Neutrophil (primary cell): ENCODE data around the gene PRKAR2A.

Experiments used
- H3K27ac ChIP-seq: fragments of 200-600 bp; sonication (generic); 2 replicates; pipeline ENCODE4 v1.5.1; 2016; ENCODE audit warnings: mild to moderate bottlenecking, moderate library complexity
- H3K27me3 ChIP-seq: fragments of 200-600 bp; sonication (generic); 2 replicates; pipeline ENCODE4 v1.6.0; 2016; ENCODE audit warnings: mild to moderate bottlenecking
- H3K36me3 ChIP-seq: fragments of 200-600 bp; sonication (generic); 2 replicates; pipeline ENCODE4 v1.5.1; 2017
- H3K4me1 ChIP-seq, 2 experiments: fragments of 200-600 bp in 1 of 2; sonication (generic) in 1 of 2; 1 replicate in 1 of 2; 2 replicates in 1 of 2; pipeline versions ENCODE4 v1.5.1 to v1.6.1; 2013 to 2016; ENCODE audit warnings: low read depth in 1 of 2, low read length in 1 of 2, mild to moderate bottlenecking in 1 of 2, moderate library complexity in 1 of 2; ENCODE audit not compliant: control insufficient read depth in 1 of 2, insufficient read depth in 1 of 2
- H3K4me3 ChIP-seq, 2 experiments: fragments of 200-600 bp in 1 of 2; sonication (generic) in 1 of 2; 1 replicate in 1 of 2; 2 replicates in 1 of 2; pipeline ENCODE4 v1.5.1; 2013 to 2016; ENCODE audit warnings: low read depth in 1 of 2, low read length in 1 of 2, mild to moderate bottlenecking in 1 of 2, moderate library complexity in 1 of 2
- H3K9me3 ChIP-seq: fragments of 200-600 bp; sonication (generic); 2 replicates; pipeline ENCODE4 v1.5.1; 2016
- CTCF ChIP-seq: fragments of 200-600 bp; sonication (generic); IDR thresholded peaks from 2 replicates; pipeline ENCODE4 v1.5.1; 2016; ENCODE audit warnings: antibody characterized with exemption

Gene PRKAR2A

GRCh38 chr3:48855681-48856447 is 8.2 kb upstream of the PRKAR2A start:
- no peaks in the 10 kb centered on the region for H3K27me3 ChIP-seq
- H3K27ac ChIP-seq, result no peak overlapping the region
- H3K9me3 ChIP-seq, result no peaks in the 10 kb centered on the region
- H3K4me3 ChIP-seq, result no peak overlapping the region
- no peak for TF ChIP-seq CTCF
- H3K36me3 ChIP-seq, result peaks cover 49% of the 10 kb centered on the region
- peaks cover 11% of the 10 kb centered on the region in 2 experiments for H3K4me1 ChIP-seq

- H3K9me3 ChIP-seq, result no peaks in the 10 kb centered on the region
- H3K36me3 ChIP-seq, result peaks cover 20% of the 10 kb centered on the region
- no peaks in the 10 kb centered on the region for H3K27me3 ChIP-seq
- peaks cover 16 to 18% of the 10 kb centered on the region in 2 experiments for H3K4me1 ChIP-seq
- no peak overlapping the region for H3K27ac ChIP-seq
- TF ChIP-seq CTCF, result no peak
- no peak overlapping the region for H3K4me3 ChIP-seq
These were observed 4.5 kb upstream of the PRKAR2A start for GRCh38 chr3:48852151-48852550.

GRCh38 chr3:48851407-48851806 is 3.7 kb upstream of the PRKAR2A start:
- Histone ChIP-seq H3K27me3 (no peaks in the 10 kb centered on the region), H3K27ac (no peak overlapping the region), H3K4me1 (peaks cover 24 to 25% of the 10 kb centered on the region in 2 experiments), H3K36me3 (peaks cover 13% of the 10 kb centered on the region), H3K9me3 (no peaks in the 10 kb centered on the region), H3K4me3 (no peak overlapping the region)
- TF ChIP-seq CTCF, result no peak

GRCh38 chr3:48848816-48849515 is 1.3 kb upstream of the PRKAR2A start:
- no peaks in the 10 kb centered on the region for H3K9me3 ChIP-seq
- no peaks in the 10 kb centered on the region for H3K27me3 ChIP-seq
- H3K4me1 ChIP-seq, result peaks cover 33 to 34% of the 10 kb centered on the region in 2 experiments
- H3K27ac ChIP-seq, result peak overlapping the region; percentile 89
- H3K36me3 ChIP-seq, result no peaks in the 10 kb centered on the region
- no peak for TF ChIP-seq CTCF
- H3K4me3 ChIP-seq, result no peak overlapping the region

- Histone ChIP-seq H3K4me3 (peak overlapping the region; percentile 88 to 93), H3K4me1 (peaks cover 26 to 28% of the 10 kb centered on the region in 2 experiments), H3K27ac (peak overlapping the region; percentile 89), H3K36me3 (no peaks in the 10 kb centered on the region), H3K9me3 (no peaks in the 10 kb centered on the region), H3K27me3 (no peaks in the 10 kb centered on the region)
- TF ChIP-seq CTCF, result no peak
These were observed 596 bp downstream of the PRKAR2A start for GRCh38 chr3:48847053-48847503.
